D721Med (cell line): ENCODE results near the gene PPP2R3B.
"Not testable (repeated sequence)": the region's sequence is repeated elsewhere in the genome, so short reads cannot be mapped to it uniquely, and the experiment has no call there.

Source experiments
- DNase-seq: peaks from one replicate; pipeline ENCODE4 v3.0.0; 2011; ENCODE audit warnings: low spot score; ENCODE audit not compliant: insufficient read length
- FAIRE-seq: peaks from 2 replicates; lab custom pipeline; 2011; peaks lifted over from hg19 to GRCh38; lab: Jason Lieb, UNC
- TF ChIP-seq, protein P1 (sequence below): IDR thresholded peaks from 2 replicates; pipeline ENCODE4 v1.5.1; 2012; ENCODE audit warnings: mild to moderate bottlenecking, control low read depth; ENCODE audit not compliant: insufficient read depth; ENCODE audit errors: missing control alignments

Gene PPP2R3B, protein sequence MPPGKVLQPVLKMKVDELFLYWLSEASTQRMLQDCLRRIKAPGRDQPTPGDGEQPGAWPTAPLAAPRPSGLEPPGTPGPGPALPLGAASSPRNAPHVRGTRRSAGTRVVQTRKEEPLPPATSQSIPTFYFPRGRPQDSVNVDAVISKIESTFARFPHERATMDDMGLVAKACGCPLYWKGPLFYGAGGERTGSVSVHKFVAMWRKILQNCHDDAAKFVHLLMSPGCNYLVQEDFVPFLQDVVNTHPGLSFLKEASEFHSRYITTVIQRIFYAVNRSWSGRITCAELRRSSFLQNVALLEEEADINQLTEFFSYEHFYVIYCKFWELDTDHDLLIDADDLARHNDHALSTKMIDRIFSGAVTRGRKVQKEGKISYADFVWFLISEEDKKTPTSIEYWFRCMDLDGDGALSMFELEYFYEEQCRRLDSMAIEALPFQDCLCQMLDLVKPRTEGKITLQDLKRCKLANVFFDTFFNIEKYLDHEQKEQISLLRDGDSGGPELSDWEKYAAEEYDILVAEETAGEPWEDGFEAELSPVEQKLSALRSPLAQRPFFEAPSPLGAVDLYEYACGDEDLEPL

DNA sequence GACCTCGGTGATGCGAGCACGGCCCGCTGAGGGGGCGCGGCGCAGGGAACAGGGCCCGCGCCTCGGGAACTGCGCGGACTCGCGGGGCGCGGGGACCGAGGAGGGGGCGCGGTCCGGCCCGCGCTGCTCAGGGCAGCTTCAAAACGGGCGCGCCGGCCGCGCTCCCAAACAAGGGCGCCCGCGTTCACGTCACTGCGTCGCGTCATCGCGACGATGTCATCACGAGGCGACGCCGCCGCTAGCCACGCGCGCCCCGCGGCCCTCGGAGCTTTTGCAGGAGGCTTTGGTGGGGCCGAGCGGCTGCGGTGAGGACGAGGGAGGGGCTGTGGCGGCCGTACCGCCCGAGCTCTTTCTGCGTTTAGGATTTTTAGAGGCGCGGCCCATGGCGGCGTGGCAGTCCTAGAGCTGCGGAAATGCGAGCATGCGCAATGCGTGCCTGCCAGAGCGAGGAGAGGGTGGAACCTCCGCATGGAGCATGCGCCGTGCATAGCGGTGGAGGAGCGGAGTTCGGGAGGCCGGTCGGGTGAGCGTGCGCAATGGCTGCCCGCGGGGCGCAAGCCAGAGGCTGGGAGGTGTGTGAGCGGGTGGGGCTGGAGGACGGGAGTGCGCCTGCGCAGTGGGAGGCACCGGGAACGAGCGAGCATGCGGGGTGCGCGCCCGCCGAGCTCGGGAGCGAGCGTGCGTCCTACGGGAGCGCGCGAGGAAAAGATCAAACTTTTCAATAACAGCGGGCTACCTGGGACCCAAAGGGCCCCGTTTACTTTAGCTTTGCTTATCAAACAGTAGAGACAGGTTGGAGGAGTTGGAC is at the start of gene PPP2R3B:
Gene PPP2R3B, minus strand, starts transcription at position 140 of the 808 bp plus-strand sequence. CDS start 216 bp downstream, outside the sequence.
- DNase-seq (peak; percentile 84), FAIRE-seq (no peak)
- TF ChIP-seq, protein P1, sequence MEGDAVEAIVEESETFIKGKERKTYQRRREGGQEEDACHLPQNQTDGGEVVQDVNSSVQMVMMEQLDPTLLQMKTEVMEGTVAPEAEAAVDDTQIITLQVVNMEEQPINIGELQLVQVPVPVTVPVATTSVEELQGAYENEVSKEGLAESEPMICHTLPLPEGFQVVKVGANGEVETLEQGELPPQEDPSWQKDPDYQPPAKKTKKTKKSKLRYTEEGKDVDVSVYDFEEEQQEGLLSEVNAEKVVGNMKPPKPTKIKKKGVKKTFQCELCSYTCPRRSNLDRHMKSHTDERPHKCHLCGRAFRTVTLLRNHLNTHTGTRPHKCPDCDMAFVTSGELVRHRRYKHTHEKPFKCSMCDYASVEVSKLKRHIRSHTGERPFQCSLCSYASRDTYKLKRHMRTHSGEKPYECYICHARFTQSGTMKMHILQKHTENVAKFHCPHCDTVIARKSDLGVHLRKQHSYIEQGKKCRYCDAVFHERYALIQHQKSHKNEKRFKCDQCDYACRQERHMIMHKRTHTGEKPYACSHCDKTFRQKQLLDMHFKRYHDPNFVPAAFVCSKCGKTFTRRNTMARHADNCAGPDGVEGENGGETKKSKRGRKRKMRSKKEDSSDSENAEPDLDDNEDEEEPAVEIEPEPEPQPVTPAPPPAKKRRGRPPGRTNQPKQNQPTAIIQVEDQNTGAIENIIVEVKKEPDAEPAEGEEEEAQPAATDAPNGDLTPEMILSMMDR, result no peak

DNA sequence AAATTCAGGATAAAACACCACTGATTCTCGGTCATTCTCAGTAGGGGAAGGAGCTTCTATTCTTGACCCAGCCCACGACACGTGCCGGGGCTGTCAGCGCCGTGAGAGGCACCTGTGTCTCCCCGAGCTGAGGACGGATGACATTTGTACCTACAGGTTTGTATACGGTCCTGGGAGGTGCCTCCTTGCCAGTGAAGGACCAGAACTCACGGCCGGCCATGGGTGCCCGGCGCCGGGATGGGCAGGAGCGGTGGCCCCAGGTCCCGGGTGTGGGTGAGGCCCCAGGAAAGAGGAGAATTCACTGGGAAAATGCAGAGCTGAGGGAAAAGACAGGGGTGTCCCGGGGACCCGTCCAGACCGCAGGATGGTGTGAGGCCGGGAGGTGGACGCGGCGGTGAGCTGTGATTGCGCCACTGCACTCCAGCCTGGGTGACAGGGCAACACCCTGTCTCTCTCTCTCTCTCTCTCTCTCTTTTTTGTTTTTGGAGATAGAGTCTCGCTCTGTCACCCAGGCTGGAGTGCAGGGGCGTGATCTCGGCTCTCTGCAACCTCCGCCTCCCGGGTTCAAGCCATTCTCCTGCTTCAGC is 48.9 kb upstream of the PPP2R3B start:
- FAIRE-seq, result no peak
- DNase-seq, result no peak
- TF ChIP-seq, protein P1, result no peak

DNA sequence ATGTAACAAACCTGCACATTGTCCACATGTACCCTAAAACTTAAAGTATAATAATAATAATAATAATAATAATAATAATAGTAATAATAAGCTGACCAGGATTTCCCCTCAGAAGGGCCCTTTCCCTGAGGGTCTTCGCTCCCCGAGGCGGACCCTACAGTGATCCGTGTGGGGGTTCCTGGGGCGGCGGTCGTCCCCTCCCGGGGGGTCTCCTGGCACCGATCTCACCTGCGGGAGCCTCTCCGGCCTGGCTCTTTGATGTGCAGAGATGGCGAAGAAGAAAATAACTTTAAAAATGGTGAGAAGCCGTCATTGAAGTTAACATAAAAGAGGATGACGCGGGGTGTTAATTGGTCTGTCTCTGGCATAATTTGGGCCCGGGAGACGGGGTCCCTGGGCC is 48.2 kb upstream of the PPP2R3B start:
- DNase-seq (no peak), FAIRE-seq (no peak)
- TF ChIP-seq, protein P1, result no peak

DNA sequence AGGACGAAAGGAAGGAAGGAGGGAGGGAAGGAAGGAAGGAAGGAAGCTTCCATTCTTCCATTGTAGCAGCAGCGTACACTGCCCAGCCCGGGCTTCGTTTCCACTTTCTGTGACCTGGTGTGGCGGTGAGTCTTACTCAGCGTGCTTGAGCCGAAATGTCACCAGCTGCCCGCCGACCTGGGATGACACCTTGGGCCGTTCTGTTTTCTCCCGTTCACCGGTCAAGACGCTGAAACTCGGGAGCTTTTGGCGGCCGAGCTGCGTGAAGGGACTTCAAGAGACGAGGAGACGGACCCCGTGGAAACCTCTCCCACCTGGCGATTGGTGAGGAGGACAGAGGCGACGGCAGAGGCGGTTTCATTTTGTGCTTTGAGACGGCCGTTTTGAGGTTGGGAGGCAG is 47.1 kb upstream of the PPP2R3B start:
- DNase-seq, result no peak
- FAIRE-seq, result no peak
- TF ChIP-seq, protein P1, result no peak

DNA sequence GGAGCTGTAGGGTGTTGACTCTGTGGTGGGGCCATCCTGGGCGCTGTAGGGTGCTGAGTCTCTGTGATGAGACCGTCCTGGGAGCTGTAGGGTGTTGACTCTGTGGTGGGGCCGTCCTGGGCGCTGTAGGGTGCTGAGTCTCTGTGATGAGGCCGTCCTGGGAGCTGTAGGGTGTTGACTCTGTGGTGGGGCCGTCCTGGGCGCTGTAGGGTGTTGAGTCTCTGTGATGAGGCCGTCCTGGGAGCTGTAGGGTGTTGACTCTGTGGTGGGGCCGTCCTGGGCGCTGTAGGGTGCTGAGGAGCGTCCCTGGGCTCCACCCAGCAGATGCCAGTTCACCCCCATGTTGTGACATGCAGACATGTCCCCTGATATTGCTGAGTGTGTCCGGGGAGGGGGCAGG is 46.0 kb upstream of the PPP2R3B start:
- FAIRE-seq, DNase-seq: not testable (repeated sequence)

DNA sequence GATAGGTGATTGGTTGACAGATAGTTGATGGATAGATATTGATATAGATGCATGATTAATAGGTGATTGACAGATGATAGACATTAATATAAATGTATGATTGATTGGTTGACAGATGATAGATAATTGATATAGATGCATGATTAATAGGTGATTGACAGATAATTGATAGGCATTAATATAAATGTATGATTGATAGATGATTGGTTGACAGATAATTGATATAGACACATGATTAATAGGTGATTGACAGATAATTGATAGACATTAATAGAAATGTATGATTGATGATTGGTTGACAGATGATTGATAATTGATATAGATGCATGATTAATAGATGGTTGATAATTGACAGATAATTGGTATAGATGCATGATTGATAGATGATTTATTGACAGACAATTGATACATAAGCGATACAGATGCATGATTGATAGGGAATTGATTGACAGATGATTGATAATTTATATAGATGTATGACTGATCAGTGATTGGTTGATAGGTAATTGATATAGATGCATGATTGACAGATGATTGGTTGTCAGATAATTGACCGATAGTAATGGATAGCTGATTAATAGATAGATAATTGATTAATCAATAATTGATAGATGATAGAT is 44.9 kb upstream of the PPP2R3B start:
- no peak for FAIRE-seq
- DNase-seq, result no peak
- TF ChIP-seq, protein P1, result no peak

DNA sequence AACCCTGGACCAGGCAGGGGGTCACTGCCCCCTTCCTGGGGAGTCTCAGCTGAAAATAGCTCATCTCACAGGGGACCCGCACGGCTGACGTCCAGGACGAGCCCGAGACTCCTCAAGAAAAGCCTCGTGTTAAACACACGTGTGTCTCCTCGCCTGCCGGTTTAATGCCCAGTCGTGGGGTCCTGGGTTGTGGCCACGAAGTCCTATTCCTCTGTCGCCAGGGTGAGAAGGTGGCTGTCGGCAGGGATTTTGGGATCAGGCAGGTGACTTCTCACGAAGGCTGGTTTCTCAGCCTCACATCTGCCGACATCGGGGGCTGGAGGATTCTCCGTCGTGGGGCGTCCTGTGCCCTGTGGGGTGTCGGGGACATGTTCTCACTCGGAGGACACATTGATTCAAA is 44.3 kb upstream of the PPP2R3B start:
- FAIRE-seq, result no peak
- no peak for DNase-seq
- TF ChIP-seq, protein P1, result no peak
